ENCODE measurements around the gene ECD.
"Not testable (repeated sequence)": the region's sequence is repeated elsewhere in the genome, so short reads cannot be mapped to it uniquely, and the experiment has no call there.

ECD gene

DNA sequence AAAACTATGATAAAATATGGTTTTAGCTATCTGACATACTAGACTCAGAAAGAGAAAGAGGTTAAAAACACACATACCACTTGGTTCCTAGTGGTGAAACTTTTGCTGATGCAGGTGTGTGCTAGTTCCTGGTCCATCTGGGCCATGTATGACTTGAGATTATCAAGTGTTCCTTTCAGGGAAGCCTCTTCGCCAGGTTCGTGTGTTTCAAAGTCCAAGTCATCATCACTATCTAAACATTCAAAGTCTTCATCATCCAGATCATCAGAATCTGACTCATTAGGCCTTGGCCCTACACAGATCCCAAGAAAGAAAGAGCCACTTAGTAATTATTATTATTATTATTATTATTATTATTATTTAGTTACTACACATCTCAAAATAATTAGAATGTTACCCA is 31.2 kb downstream of the ECD start:
- no peak for TF ChIP-seq POLR2A (IDR thresholded peaks at IDR 0.05; ENCODE audit: low read depth, low read length)
- no peak for DNase-seq (ENCODE audit: insufficient read length, low spot score)
- FAIRE-seq: peak; percentile 36

- DNase-seq (ENCODE audit: insufficient read length, low spot score): no peak
- TF ChIP-seq POLR2A (IDR thresholded peaks at IDR 0.05; ENCODE audit: low read depth, low read length): no peak
- peak; percentile 33 for FAIRE-seq
Observed at GRCh38 chr10:73134727-73135126, 33.1 kb downstream of the ECD start.

DNA sequence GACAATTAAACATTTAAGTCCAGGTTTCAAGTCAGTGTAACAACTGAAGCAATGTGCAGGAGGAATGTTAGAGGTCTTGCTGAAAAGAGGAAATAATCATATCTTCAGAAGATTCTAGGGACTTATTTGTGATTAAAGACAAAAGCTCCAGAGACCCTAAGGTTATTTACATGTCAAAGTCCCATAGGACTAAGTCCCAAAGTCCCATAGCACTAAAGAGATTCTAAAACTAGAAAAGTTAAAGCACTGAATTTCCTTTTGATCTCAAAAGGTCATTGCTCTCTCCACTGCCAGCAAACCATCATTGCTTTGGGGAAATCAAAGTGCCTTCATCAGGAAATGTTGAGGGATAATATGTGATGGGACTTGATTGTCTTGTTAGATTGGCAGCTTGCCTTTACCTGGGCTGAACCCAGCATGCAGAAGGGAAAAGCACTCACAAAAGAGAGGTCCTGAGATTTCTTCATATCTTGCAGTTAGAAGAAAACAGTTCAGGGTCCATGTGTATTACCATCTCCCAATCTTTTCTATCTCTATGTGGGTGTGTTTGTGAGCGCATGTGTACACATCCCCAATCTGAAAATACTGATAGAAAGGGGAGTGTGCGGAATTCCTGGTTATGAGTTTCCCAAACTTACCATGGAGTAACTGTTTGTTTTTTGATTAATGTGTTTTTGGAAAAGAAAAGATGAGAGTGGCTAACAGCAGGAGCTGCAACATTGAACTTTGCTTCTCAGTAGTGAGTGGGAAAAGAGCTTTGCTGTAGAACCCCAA is 35.7 kb downstream of the ECD start:
- no peak for DNase-seq (ENCODE audit: insufficient read length, low spot score)
- peak; percentile 88 for FAIRE-seq
- no peak for TF ChIP-seq POLR2A (IDR thresholded peaks at IDR 0.05; ENCODE audit: low read depth, low read length)

- no peak for TF ChIP-seq POLR2A (IDR thresholded peaks at IDR 0.05; ENCODE audit: low read depth, low read length)
- FAIRE-seq (peak; percentile 86), DNase-seq (ENCODE audit: insufficient read length, low spot score) (no peak)
Observed at GRCh38 chr10:73131301-73131700, 36.5 kb downstream of the ECD start.

DNA sequence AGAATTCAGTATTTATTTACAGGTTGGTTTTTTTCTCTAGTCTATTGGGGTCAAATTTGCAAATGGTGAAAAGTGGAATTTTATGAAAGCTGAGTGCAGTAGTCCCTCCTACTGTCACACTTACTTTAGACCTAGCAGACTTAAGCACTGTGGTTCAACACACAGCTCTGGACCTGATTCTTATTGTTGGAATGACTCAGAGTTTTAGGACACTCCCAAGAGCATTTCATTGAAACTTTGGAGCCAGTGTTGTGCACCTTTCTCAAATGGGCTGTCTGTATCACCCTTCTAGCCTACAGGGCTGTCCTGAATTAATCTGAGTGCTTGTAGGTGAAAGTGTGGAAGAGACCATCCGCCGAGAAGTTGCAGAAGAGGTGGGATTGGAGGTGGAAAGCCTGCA is 41.5 kb downstream of the ECD start:
- FAIRE-seq: peak; percentile 87
- DNase-seq (ENCODE audit: insufficient read length, low spot score): no peak
- TF ChIP-seq POLR2A (IDR thresholded peaks at IDR 0.05; ENCODE audit: low read depth, low read length): no peak

DNA sequence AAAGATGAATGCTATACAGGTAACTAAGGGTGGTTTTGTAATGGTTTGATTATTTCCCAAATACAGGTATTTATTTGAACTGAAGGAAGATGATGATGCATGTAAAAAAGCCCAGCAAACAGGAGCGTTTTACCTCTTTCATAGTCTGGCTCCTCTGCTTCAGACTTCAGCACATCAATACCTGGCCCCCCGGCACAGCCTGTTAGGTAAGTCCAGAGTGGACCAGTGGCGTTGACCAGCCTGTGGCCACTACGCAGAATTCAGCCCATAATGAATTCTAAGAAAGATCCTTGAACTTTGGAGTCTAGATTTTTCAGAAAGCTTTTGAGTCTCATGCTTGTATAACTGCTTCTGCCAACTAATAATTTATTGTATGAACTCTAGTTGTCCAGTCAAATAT is 47.9 kb downstream of the ECD start:
- DNase-seq (ENCODE audit: insufficient read length, low spot score) (no peak), FAIRE-seq (no peak)
- TF ChIP-seq POLR2A (IDR thresholded peaks at IDR 0.05; ENCODE audit: low read depth, low read length): no peak

DNA sequence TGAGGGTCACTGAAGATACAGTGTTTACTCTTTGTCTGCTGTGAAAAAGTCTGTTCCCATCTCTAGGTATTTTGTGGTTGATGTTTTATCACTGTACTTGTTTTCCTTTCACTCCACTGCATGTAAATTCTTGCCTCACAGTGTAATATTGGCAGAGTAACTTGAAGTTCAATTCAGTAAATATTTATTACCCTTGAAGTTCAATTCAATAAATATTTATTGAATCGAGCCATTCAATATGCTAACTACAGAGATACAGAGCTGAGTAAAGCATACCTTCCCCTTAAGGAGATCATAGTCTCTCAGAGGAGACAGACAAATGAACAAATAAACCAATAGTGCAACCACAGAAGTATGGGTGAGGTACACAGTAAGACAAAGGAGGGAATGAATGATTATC is 48.4 kb downstream of the ECD start:
- DNase-seq (ENCODE audit: insufficient read length, low spot score): no peak

GRCh38 chr10:73117976-73118743 is 49.6 kb downstream of the ECD start:
- FAIRE-seq: peak; percentile 57
- no peak for TF ChIP-seq POLR2A (IDR thresholded peaks at IDR 0.05; ENCODE audit: low read depth, low read length)
- no peak for DNase-seq (ENCODE audit: insufficient read length, low spot score)

More for the DNA sequence above, 48.4 kb downstream of the ECD start:
- no peak for FAIRE-seq
- no peak for TF ChIP-seq POLR2A (IDR thresholded peaks at IDR 0.05; ENCODE audit: low read depth, low read length)

DNA sequence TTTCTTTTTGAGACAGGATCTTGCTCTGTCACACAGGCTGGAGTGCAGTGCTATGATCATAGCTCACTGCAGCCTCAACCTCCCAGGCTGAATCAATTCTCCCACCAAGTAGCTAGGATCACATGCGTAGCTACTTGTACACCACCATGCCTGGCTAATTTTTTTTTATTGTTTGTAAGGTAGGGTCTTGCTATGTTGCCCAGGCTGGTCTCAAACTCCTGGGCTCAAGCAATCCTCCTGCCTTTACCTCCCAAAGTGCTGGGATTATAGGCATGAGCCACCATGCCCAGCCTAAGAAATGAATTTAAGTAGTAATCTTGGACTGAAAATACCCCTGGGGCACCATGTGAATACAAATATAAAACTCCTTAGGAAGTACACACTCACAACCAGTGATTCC is 51.8 kb downstream of the ECD start:
- FAIRE-seq: no peak
- no peak for TF ChIP-seq POLR2A (IDR thresholded peaks at IDR 0.05; ENCODE audit: low read depth, low read length)

GRCh38 chr10:73113551-73113950 is 54.3 kb downstream of the ECD start:
- FAIRE-seq (peak; percentile 45), DNase-seq (ENCODE audit: insufficient read length, low spot score) (no peak)
- no peak for TF ChIP-seq POLR2A (IDR thresholded peaks at IDR 0.05; ENCODE audit: low read depth, low read length)

More for the DNA sequence above, 51.8 kb downstream of the ECD start:
- no peak for DNase-seq (ENCODE audit: insufficient read length, low spot score)

DNA sequence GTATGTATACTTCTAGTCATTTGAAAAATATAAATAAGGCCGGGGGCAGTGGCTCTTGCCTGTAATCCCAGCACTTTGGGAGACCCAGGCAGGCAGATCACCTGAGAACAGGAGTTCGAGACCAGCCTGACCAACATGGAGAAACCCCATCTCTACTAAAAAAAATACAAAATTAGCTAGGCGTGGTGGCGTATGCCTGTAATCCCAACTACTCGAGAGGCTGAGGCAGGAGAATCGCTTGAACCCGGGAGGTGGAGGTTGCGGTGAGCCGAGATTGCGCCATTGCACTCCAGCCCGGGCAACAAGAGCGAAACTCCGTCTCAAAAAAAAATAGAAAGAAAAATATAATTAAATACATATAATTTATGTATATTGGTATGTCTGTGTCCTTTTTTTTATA is 55.8 kb downstream of the ECD start:
- DNase-seq (ENCODE audit: insufficient read length, low spot score); FAIRE-seq: not testable (repeated sequence)

GRCh38 chr10:73110345-73110849 is 57.4 kb downstream of the ECD start, which contains the start of gene NUDT13:
TSS of gene NUDT13 (plus strand) at chr10:73110455. CDS start at chr10:73114366, 3,911 bp downstream.
- TF ChIP-seq POLR2A (IDR thresholded peaks at IDR 0.05; ENCODE audit: low read depth, low read length): peak; percentile 39; the same call in 1 of the 2 replicates
- FAIRE-seq (peak; percentile 100), DNase-seq (ENCODE audit: insufficient read length, low spot score) (peak; percentile 69)

DNA sequence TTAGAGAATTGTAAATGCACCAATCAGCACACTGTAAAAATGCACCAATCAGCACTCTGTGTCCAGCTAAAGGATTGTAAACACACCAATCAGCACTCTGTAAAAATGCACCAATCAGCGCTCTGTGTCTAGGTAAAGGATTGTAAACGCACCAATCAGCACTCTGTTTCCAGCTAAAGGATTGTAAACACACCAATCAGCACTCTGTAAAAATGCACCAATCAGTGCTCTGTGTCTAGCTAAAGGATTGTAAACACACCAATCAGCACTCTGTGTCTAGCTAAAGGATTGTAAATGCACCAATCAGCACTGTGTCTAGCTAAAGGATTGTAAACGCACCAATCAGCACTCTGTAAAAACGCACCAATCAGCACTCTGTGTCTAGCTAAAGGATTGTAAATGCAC is 58.6 kb downstream of the ECD start:
- not testable (repeated sequence) for DNase-seq (ENCODE audit: insufficient read length, low spot score); FAIRE-seq

GRCh38 chr10:73106301-73106700 is 61.5 kb downstream of the ECD start:
- FAIRE-seq (no peak), DNase-seq (ENCODE audit: insufficient read length, low spot score) (no peak)
- TF ChIP-seq POLR2A (IDR thresholded peaks at IDR 0.05; ENCODE audit: low read depth, low read length): no peak
